AG09319 (cell line): ENCODE results near the gene TRIM8.
A peak's percentile ranks its signal among the peaks of the same experiment; 100 is the strongest.

Experiments used
- DNase-seq: peaks from one replicate; pipeline ENCODE4 v3.0.0-alpha.2; 2010; ENCODE audit warnings: low read depth; ENCODE audit errors: extremely low read depth
- TF ChIP-seq, protein P1 (sequence below): IDR thresholded peaks from 2 replicates; pipeline ENCODE4 v1.5.1; 2011; ENCODE audit warnings: low read depth, mild to moderate bottlenecking, inconsistent platforms, low read length, moderate library complexity

Gene TRIM8, protein sequence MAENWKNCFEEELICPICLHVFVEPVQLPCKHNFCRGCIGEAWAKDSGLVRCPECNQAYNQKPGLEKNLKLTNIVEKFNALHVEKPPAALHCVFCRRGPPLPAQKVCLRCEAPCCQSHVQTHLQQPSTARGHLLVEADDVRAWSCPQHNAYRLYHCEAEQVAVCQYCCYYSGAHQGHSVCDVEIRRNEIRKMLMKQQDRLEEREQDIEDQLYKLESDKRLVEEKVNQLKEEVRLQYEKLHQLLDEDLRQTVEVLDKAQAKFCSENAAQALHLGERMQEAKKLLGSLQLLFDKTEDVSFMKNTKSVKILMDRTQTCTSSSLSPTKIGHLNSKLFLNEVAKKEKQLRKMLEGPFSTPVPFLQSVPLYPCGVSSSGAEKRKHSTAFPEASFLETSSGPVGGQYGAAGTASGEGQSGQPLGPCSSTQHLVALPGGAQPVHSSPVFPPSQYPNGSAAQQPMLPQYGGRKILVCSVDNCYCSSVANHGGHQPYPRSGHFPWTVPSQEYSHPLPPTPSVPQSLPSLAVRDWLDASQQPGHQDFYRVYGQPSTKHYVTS

GRCh38 chr10:102644066-102644645 lies at the start of gene TRIM8:
Gene TRIM8, plus strand, starts transcription at chr10:102644479. Its CDS starts 139 bp downstream, at chr10:102644618.
- no peak for DNase-seq

DNA sequence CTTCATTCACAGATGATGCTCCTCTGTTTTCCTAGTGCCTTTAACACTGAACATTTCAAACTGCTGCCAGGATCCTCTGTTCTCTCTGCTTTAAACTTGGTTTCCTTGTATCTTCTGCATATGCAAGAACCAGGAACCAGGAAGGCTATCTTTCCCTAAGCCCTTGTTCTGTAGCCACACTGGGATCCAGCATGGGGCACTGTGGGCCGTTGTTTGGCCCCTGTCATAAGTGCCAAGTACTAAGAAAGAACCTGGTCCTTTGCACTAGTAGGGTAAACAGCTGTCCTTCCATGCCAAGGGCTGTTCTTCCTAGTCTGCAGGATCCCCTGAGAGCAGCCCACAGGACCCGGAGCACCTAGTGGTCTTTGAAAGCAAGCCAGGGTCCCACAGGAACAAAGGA lies 49.0 kb upstream of the TRIM8 start:
- DNase-seq, result no peak
- TF ChIP-seq, protein P1, sequence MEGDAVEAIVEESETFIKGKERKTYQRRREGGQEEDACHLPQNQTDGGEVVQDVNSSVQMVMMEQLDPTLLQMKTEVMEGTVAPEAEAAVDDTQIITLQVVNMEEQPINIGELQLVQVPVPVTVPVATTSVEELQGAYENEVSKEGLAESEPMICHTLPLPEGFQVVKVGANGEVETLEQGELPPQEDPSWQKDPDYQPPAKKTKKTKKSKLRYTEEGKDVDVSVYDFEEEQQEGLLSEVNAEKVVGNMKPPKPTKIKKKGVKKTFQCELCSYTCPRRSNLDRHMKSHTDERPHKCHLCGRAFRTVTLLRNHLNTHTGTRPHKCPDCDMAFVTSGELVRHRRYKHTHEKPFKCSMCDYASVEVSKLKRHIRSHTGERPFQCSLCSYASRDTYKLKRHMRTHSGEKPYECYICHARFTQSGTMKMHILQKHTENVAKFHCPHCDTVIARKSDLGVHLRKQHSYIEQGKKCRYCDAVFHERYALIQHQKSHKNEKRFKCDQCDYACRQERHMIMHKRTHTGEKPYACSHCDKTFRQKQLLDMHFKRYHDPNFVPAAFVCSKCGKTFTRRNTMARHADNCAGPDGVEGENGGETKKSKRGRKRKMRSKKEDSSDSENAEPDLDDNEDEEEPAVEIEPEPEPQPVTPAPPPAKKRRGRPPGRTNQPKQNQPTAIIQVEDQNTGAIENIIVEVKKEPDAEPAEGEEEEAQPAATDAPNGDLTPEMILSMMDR, result no peak; the same call in 1 of the 2 replicates

More at GRCh38 chr10:102644066-102644645, at the start of gene TRIM8:
- TF ChIP-seq, protein P1, result no peak

DNA sequence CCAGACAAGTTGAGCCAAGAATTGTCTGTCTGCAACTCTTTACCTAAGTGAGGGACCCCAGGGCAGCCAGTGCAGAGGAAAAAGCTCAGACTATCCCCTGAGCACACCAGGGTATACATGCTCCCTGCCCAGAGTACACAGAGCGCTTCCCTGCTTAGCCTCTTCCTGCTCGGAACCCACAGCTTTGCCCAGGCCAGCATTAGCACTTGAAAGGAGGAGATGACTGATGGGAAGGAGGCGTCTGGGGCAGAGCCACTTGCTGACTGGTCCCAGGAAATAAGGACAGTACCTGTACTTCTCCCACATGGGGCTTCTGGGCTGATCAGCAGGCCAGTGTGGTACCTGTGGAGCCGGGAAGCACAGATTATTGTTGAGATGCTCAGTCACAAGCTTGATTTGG lies 48.4 kb upstream of the TRIM8 start:
- DNase-seq, result no peak
- TF ChIP-seq, protein P1, result no peak

- DNase-seq, result no peak
- TF ChIP-seq, protein P1, result peak; percentile 77
These were observed 47.7 kb upstream of the TRIM8 start for GRCh38 chr10:102596506-102596971.

DNA sequence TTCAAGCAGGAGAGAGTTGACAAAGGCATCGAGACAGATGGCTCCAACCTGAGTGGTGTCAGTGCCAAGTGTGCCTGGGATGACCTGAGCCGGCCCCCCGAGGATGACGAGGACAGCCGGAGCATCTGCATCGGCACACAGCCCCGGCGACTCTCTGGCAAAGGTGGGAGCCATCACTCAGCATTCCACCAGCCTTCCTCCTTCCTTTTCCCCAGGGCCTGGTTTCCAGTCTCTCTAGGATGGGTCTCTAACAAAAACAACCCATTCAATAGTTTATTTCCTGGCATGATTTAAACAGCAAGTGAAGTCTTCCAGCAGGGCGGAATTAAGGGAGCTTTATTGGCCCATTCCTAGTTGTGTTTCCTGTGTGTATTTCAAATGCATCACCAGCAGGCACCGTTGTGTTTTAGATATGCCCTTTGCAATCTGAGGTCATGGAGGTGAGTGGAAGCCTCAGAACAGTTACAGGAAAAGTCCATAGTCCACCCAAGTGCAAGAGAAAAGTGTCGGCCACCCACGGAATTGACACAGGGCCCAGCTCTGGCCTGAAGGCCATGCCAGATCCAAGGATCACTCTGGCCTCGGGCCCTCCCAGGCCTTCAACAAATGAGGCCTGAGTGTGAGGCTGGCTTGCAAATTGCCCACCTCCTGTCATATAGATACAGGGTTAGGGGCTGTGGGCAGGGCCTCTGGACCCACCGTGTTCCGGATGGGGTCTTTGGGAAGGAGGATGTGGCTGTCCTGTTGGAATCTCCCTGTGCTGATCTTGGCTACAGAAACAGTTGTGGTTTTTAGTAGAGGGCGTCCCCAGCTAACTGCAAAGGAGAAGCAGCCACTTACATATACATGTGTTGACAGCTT lies 46.9 kb upstream of the TRIM8 start:
- TF ChIP-seq, protein P1, result no peak
- DNase-seq, result no peak

DNA sequence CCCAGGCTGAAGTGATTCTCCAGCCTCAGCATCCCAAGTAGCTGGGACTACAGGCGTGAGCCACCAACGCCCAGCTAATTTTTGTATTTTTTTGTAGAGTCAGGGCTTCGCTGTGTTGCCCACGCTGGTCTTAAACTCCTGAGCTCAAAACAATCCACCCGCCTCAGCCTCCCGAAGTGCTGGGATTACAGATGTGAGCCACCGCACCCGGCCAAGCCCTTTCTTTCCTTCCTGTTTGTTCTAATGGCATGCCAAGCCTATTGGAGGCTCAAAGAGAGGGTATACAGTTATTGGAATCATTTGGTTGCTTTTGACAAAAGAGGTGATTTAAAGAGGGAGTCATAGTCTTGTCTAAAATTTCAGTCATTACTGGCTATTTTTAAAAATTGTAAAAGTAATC lies 46.0 kb upstream of the TRIM8 start:
- DNase-seq, result no peak
- TF ChIP-seq, protein P1, result no peak
